Peyer's patch (tissue), 4 donors: ENCODE results near the gene HMX1. TPM values are rescaled to one million over a fixed set of nuclear protein-coding genes. Genes with fewer than 3 reads are reported as not detected.

Source experiments
- DNase-seq, 3 donors: peaks; one replicate each; pipeline ENCODE4 v3.0.0-alpha.2; 2017 to 2019
- H3K27ac ChIP-seq, 4 donors: fragments of 200-600 bp; sonication (generic); one replicate each; pipeline ENCODE4 v1.5.1; 2016 to 2019
- H3K27me3 ChIP-seq, 2 donors: fragments of 200-600 bp; sonication (generic); one replicate each; pipeline ENCODE4 v1.5.1; 2019
- H3K36me3 ChIP-seq, 3 donors: fragments of 200-600 bp; sonication (generic); one replicate each; pipeline ENCODE4 v1.5.1; 2016 to 2019
- H3K4me1 ChIP-seq, 4 donors: fragments of 200-600 bp; sonication (generic); one replicate each; pipeline ENCODE4 v1.5.1; 2016 to 2019
- H3K4me3 ChIP-seq, 4 donors: fragments of 200-600 bp; sonication (generic); 1 replicate in 3 of 4; 2 replicates in 1 of 4; pipeline ENCODE4 v1.5.1; 2016 to 2019; ENCODE audit warnings: mild to moderate bottlenecking in 1 of 4
- H3K9me3 ChIP-seq, 4 donors: fragments of 200-600 bp; sonication (generic); one replicate each; pipeline ENCODE4 v1.5.1; 2016 to 2019; ENCODE audit warnings: mild to moderate bottlenecking in 1 of 4
- CTCF ChIP-seq, 6 experiments: fragments of 450-650 bp in 4 of 6; fragments of 200-600 bp in 2 of 6; sonication (generic) in 1 of 6; IDR thresholded peaks; one replicate each; pipeline ENCODE4 v1.5.1; 2017 to 2019; ENCODE audit warnings: antibody characterized with exemption in 6 of 6, mild to moderate bottlenecking in 3 of 6, moderate library complexity in 1 of 6
- POLR2A ChIP-seq, 2 donors: fragments of 450-650 bp; IDR thresholded peaks; one replicate each; pipeline ENCODE4 v1.5.1; 2017; ENCODE audit warnings: antibody characterized with exemption in 2 of 2, mild to moderate bottlenecking in 2 of 2, moderate library complexity in 2 of 2
- total RNA-seq, 4 donors: library from RNA; depleted of rRNA; stranded (reverse); fragments of >200 nt; gene quantifications; one replicate each; pipeline ENCODE4 v1.1.0, GENCODE V29; 2016

The HMX1 gene
- total RNA-seq, 4 donors from 2014 or later, result not detected

GRCh38 chr4:8858701-8859210 lies 12.9 kb downstream of the HMX1 start:
- no peak overlapping the region for H3K27ac ChIP-seq
- no peaks in the 10 kb centered on the region for H3K36me3 ChIP-seq
- H3K9me3 ChIP-seq, result no peaks in the 10 kb centered on the region
- no peak overlapping the region for H3K4me3 ChIP-seq
- TF ChIP-seq CTCF (IDR thresholded peaks at IDR 0.05) (no peak), POLR2A (IDR thresholded peaks at IDR 0.05) (no peak)
- H3K27me3 ChIP-seq, result peaks cover 0 to 50% of the 10 kb centered on the region in 2 donors
- H3K4me1 ChIP-seq, result peaks cover 0 to 13% (median 0%) of the 10 kb centered on the region in 4 donors
- DNase-seq, result no peak

- Histone ChIP-seq H3K27me3 (peaks cover 0 to 43% of the 10 kb centered on the region in 2 donors), H3K27ac (no peak overlapping the region), H3K4me1 (peaks cover 0 to 13% (median 0%) of the 10 kb centered on the region in 4 donors), H3K4me3 (peak overlapping the region in 1 of 4 donors; percentile 31), H3K36me3 (no peaks in the 10 kb centered on the region), H3K9me3 (no peaks in the 10 kb centered on the region)
- DNase-seq, result no peak
- TF ChIP-seq POLR2A (IDR thresholded peaks at IDR 0.05), result no peak
- TF ChIP-seq CTCF (IDR thresholded peaks at IDR 0.05), result no peak
Observed at GRCh38 chr4:8857766-8858700, 13.6 kb downstream of the HMX1 start.

- no peak for DNase-seq
- peaks cover 0 to 38% of the 10 kb centered on the region in 2 donors for H3K27me3 ChIP-seq
- TF ChIP-seq POLR2A (IDR thresholded peaks at IDR 0.05) (no peak), CTCF (IDR thresholded peaks at IDR 0.05) (no peak)
- H3K36me3 ChIP-seq, result no peaks in the 10 kb centered on the region
- peak overlapping the region in 1 of 4 donors; percentile 31 for H3K4me3 ChIP-seq
- no peaks in the 10 kb centered on the region for H3K9me3 ChIP-seq
- peaks cover 0 to 13% (median 0%) of the 10 kb centered on the region in 4 donors for H3K4me1 ChIP-seq
- no peak overlapping the region for H3K27ac ChIP-seq
Observed at GRCh38 chr4:8856835-8857621, 14.6 kb downstream of the HMX1 start.

- TF ChIP-seq CTCF (IDR thresholded peaks at IDR 0.05) (no peak), POLR2A (IDR thresholded peaks at IDR 0.05) (no peak)
- no peak overlapping the region for H3K4me3 ChIP-seq
- no peaks in the 10 kb centered on the region for H3K36me3 ChIP-seq
- H3K27me3 ChIP-seq, result peaks cover 0 to 26% of the 10 kb centered on the region in 2 donors
- H3K27ac ChIP-seq, result no peak overlapping the region
- H3K4me1 ChIP-seq, result peaks cover 0 to 9% (median 0%) of the 10 kb centered on the region in 4 donors
- H3K9me3 ChIP-seq, result no peaks in the 10 kb centered on the region
- DNase-seq, result no peak
Observed at GRCh38 chr4:8855818-8856245, 15.8 kb downstream of the HMX1 start.

GRCh38 chr4:8854931-8855330 lies 16.7 kb downstream of the HMX1 start:
- Histone ChIP-seq H3K4me1 (peaks cover 0 to 3% (median 0%) of the 10 kb centered on the region in 4 donors), H3K36me3 (no peaks in the 10 kb centered on the region), H3K27me3 (peaks cover 0 to 20% of the 10 kb centered on the region in 2 donors), H3K27ac (no peak overlapping the region), H3K4me3 (no peak overlapping the region), H3K9me3 (no peaks in the 10 kb centered on the region)
- DNase-seq, result no peak
- TF ChIP-seq POLR2A (IDR thresholded peaks at IDR 0.05) (no peak), CTCF (IDR thresholded peaks at IDR 0.05) (no peak)
